Measurements from ENCODE around the gene PTPRN2.

GRCh38 chr7:157751406-157751805, 836.2 kb downstream of the PTPRN2 start:
- TF ChIP-seq MAX (IDR thresholded peaks at IDR 0.05) (no peak), HDAC6 (IDR thresholded peaks at IDR 0.05; ENCODE audit: low read depth, low read length) (no peak)

Measured in H1 (cell line).